PC-3 (cell line): ENCODE results near the gene ASAP3. TPM values are rescaled to one million over a fixed set of nuclear protein-coding genes. Genes with fewer than 3 reads are reported as not detected.

Experiments
- ATAC-seq: fragments of 200-7000 bp; cut with Tn5 transposase; 2 replicates; pipeline ENCODE4 v1.9.1; 2020; ENCODE audit warnings: mild to moderate bottlenecking, moderate library complexity
- BruUV-seq: library from RNA; stranded (reverse); fragments of 400-500 nt; replicated peaks from 2 replicates; lab custom pipeline; 2021; lab: Mats Ljungman, UMichigan
- CTCF ChIA-PET: fragments of 300-600 bp; sonication (Branson Sonifier 250); formaldehyde crosslinking; loops from one replicate; lab custom pipeline; 2022; ENCODE audit warnings: antibody characterized with exemption; lab: Charles Lee
- POLR2A ChIA-PET: fragments of 300-600 bp; sonication (Branson Sonifier 250); formaldehyde crosslinking; loops from one replicate; lab custom pipeline; 2022; ENCODE audit warnings: antibody characterized with exemption; ENCODE audit not compliant: unreplicated experiment; lab: Charles Lee
- DNase-seq: peaks from one replicate; pipeline ENCODE4 v3.0.0-alpha.2; 2015
- H2AFZ ChIP-seq: fragments of 300-600 bp; sonication (generic); 2 replicates; pipeline ENCODE4 v1.6.0; 2016; ENCODE audit warnings: antibody characterized with exemption, low read length
- H3F3A ChIP-seq: fragments of 300-600 bp; sonication (generic); one replicate; pipeline ENCODE4 v1.6.0; 2017; ENCODE audit warnings: antibody characterized with exemption, low read length, control low read depth, mild to moderate bottlenecking; ENCODE audit not compliant: unreplicated experiment
- H3K27ac ChIP-seq: fragments of 300-600 bp; sonication (generic); 2 replicates; pipeline ENCODE4 v1.5.1; 2016; ENCODE audit warnings: mild to moderate bottlenecking, low read length
- H3K27me3 ChIP-seq: fragments of 300-600 bp; sonication (generic); 2 replicates; pipeline ENCODE4 v1.6.1; 2016; ENCODE audit warnings: low read length, mixed read lengths
- H3K36me3 ChIP-seq: fragments of 300-600 bp; sonication (generic); 2 replicates; pipeline ENCODE4 v1.6.1; 2016; ENCODE audit warnings: low read depth, mixed run types, low read length, mixed read lengths
- H3K4me1 ChIP-seq: fragments of 300-600 bp; sonication (generic); 2 replicates; pipeline ENCODE4 v1.5.1; 2016; ENCODE audit warnings: low read length; ENCODE audit not compliant: insufficient read depth
- H3K4me2 ChIP-seq: fragments of 300-600 bp; sonication (generic); 2 replicates; pipeline ENCODE4 v1.6.0; 2016; ENCODE audit warnings: low read length
- H3K4me3 ChIP-seq: fragments of 300-600 bp; sonication (generic); 2 replicates; pipeline ENCODE4 v1.5.1; 2016; ENCODE audit warnings: mild to moderate bottlenecking, low read length, mixed read lengths
- H3K79me2 ChIP-seq: fragments of 300-600 bp; sonication (generic); 2 replicates; pipeline ENCODE4 v1.6.1; 2017; ENCODE audit warnings: low read length, mixed read lengths
- H3K9ac ChIP-seq: fragments of 300-600 bp; sonication (generic); 2 replicates; pipeline ENCODE4 v1.6.0; 2016; ENCODE audit warnings: mild to moderate bottlenecking, low read length
- H3K9me2 ChIP-seq: fragments of 300-600 bp; sonication (generic); replicated peaks from 2 replicates; pipeline ENCODE4 v1.6.1; 2016; ENCODE audit warnings: mixed run types, low read length, mixed read lengths
- H3K9me3 ChIP-seq: fragments of 300-600 bp; sonication (generic); 2 replicates; pipeline ENCODE4 v1.6.1; 2016; ENCODE audit warnings: low read length, mixed read lengths
- H4K20me1 ChIP-seq: fragments of 300-600 bp; sonication (generic); 2 replicates; pipeline ENCODE4 v1.6.1; 2016; ENCODE audit warnings: low read length, mixed read lengths
- EZH2 ChIP-seq: fragments of 300-600 bp; sonication (generic); IDR thresholded peaks from one replicate; pipeline ENCODE4 v1.6.1; 2017; ENCODE audit warnings: antibody characterized with exemption, mild to moderate bottlenecking, low read length; ENCODE audit not compliant: unreplicated experiment
- EZH2phosphoT487 ChIP-seq: fragments of 300-600 bp; sonication (generic); IDR thresholded peaks from 2 replicates; pipeline ENCODE4 v1.6.1; 2018; ENCODE audit warnings: mild to moderate bottlenecking, antibody characterized with exemption, low read length, borderline replicate concordance
- intact Hi-C: fragments of 100-400 bp; cut with micrococcal nuclease; formaldehyde crosslinking; loops from 2 replicates; pipeline ENCODE4 v1.9.0; 2023
- total RNA-seq: library from RNA; depleted of rRNA; stranded (reverse); fragments of >200 nt; gene quantifications from 2 replicates; pipeline ENCODE4 v1.2.3, GENCODE V29; 2014
- TF ChIP-seq, protein P1 (sequence below): fragments of 300-600 bp; sonication (generic); conservative IDR thresholded peaks from 2 replicates; pipeline ENCODE4 v1.5.1; 2017; ENCODE audit warnings: antibody characterized with exemption, low read depth, mild to moderate bottlenecking, low read length

The ASAP3 gene
- total RNA-seq, 1 experiment from 2014 or later = 12.8 TPM

DNA sequence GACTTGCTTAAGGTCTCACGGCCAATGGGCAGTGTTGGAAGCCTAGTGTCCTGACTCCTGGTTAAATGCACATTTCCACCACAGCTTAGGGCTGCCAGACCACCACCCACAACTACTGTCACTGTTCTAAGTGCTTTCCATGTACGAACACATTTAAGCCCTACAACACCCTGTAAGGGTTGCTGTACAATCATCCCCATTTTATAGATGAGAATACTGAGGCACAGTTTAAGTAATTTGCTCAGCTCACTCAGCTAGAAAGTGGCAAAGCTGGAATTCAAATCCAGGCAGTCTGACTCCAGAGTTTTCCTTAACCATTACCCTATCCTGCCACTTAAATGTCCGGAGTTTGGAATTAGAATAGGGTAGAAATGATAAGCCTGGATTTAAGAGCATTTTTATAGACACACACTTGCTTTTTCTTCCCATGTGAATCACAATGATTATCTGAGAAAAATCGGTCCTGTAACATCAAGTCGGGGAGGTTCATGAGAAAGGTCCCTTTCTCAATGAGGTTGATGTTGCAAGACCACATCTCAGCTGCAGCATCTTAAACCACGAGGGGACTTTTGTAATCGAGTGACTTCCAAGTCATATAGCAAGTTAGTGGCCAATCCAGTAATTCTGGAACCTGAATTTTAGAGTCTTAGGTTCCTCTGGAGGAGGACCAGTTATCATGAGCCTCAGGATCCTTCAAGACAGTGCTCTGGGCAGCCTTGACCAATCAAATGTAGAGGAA is 38.4 kb upstream of the ASAP3 start:
- Histone ChIP-seq H3K9me2 (no peaks in the 10 kb centered on the region), H3K27ac (no peak overlapping the region), H3K36me3 (no peaks in the 10 kb centered on the region), H3K4me1 (peaks cover 24% of the 10 kb centered on the region), H3K9me3 (no peaks in the 10 kb centered on the region), H3K4me2 (no peak overlapping the region), H3K9ac (no peak overlapping the region), H3K27me3 (no peaks in the 10 kb centered on the region), H3K4me3 (no peak overlapping the region), H3F3A (no peaks in the 10 kb centered on the region), H3K79me2 (no peaks in the 10 kb centered on the region), H4K20me1 (no peaks in the 10 kb centered on the region), H2AFZ (no peak overlapping the region)
- no TSS peak for BruUV-seq
- ChIA-PET POLR2A (no interaction called here), CTCF (no interaction called here)
- peak; percentile 14 for DNase-seq
- ATAC-seq = no peak
- intact Hi-C loops = no loop called here
- TF ChIP-seq EZH2 = no peak
- no peak for TF ChIP-seq EZH2phosphoT487

DNA sequence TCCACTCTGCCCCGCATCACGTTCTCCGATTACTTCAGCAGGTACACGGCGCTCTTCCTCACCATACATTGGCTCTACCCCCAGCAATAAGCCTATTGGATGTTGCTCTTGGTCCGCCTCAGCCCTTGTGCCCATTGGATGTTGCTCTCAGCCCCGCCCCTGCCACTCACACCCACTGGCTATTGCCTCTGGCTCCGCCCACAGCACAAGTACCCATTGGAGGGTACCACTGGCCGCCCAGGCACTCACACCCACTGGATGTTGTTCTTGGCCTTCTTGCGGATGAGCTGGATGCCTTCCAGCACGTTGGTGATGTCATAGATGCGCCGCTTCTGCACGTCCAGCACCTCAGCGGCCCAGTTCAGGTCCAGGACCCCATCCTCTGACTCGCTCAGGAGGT is 37.6 kb upstream of the ASAP3 start:
- Histone ChIP-seq H3F3A (no peaks in the 10 kb centered on the region), H3K36me3 (no peaks in the 10 kb centered on the region), H3K4me3 (no peak overlapping the region), H3K79me2 (no peaks in the 10 kb centered on the region), H3K9ac (no peak overlapping the region), H2AFZ (no peak overlapping the region), H3K4me2 (no peak overlapping the region), H3K27ac (no peak overlapping the region), H3K9me3 (no peaks in the 10 kb centered on the region), H3K27me3 (no peaks in the 10 kb centered on the region), H3K4me1 (peaks cover 22% of the 10 kb centered on the region), H4K20me1 (no peaks in the 10 kb centered on the region), H3K9me2 (no peaks in the 10 kb centered on the region)
- TF ChIP-seq EZH2 (no peak), EZH2phosphoT487 (no peak)
- TF ChIP-seq, protein P1, sequence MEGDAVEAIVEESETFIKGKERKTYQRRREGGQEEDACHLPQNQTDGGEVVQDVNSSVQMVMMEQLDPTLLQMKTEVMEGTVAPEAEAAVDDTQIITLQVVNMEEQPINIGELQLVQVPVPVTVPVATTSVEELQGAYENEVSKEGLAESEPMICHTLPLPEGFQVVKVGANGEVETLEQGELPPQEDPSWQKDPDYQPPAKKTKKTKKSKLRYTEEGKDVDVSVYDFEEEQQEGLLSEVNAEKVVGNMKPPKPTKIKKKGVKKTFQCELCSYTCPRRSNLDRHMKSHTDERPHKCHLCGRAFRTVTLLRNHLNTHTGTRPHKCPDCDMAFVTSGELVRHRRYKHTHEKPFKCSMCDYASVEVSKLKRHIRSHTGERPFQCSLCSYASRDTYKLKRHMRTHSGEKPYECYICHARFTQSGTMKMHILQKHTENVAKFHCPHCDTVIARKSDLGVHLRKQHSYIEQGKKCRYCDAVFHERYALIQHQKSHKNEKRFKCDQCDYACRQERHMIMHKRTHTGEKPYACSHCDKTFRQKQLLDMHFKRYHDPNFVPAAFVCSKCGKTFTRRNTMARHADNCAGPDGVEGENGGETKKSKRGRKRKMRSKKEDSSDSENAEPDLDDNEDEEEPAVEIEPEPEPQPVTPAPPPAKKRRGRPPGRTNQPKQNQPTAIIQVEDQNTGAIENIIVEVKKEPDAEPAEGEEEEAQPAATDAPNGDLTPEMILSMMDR = no peak
- no TSS peak for BruUV-seq
- DNase-seq (no peak), ATAC-seq (no peak)
- CTCF ChIA-PET = no interaction called here
- intact Hi-C loops = no loop called here
- POLR2A ChIA-PET = no interaction called here

DNA sequence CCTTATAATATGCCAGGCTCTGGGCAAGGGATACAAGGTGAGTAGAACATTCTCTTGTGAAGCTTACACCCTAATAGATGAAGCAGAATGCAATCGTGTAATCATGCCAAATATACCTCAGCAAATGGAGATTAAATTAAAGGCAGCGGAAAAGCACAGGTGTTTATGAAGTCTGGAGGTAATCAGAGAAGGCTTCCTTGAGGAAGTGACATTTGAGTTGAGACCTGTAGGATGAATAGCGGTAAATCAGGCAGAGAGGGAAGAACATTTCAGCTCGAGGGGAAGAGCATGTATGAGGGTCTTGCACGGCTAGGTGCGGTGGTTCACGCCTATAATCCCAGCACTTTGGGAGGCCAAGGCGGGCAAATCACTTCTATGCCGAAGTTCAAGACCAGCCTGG is 33.6 kb upstream of the ASAP3 start:
- Histone ChIP-seq H3K9me3 (no peaks in the 10 kb centered on the region), H3K4me1 (no peaks in the 10 kb centered on the region), H3K4me3 (no peak overlapping the region), H3K9me2 (no peaks in the 10 kb centered on the region), H4K20me1 (no peaks in the 10 kb centered on the region), H3K36me3 (no peaks in the 10 kb centered on the region), H3K9ac (no peak overlapping the region), H3K4me2 (no peak overlapping the region), H3K27ac (no peak overlapping the region), H2AFZ (no peak overlapping the region), H3K79me2 (no peaks in the 10 kb centered on the region), H3F3A (no peaks in the 10 kb centered on the region), H3K27me3 (no peaks in the 10 kb centered on the region)
- intact Hi-C loops = no loop called here
- no peak for TF ChIP-seq EZH2
- TF ChIP-seq EZH2phosphoT487 = no peak
- TF ChIP-seq, protein P1 = no peak
- ATAC-seq (no peak), DNase-seq (no peak)
- POLR2A ChIA-PET = no interaction called here
- BruUV-seq = no TSS peak
- CTCF ChIA-PET = no interaction called here
